GM21381 (cell line): ENCODE results near the gene TGM3.
"Not testable (repeated sequence)": the region's sequence is repeated elsewhere in the genome, so short reads cannot be mapped to it uniquely, and the experiment has no call there.

Experiments
- ATAC-seq: cut with Tn5 transposase; IDR thresholded peaks from one replicate; pipeline ENCODE4 v1.9.1; 2021; ENCODE audit warnings: mild to moderate bottlenecking, moderate library complexity; ENCODE audit not compliant: unreplicated experiment

TGM3 gene, protein sequence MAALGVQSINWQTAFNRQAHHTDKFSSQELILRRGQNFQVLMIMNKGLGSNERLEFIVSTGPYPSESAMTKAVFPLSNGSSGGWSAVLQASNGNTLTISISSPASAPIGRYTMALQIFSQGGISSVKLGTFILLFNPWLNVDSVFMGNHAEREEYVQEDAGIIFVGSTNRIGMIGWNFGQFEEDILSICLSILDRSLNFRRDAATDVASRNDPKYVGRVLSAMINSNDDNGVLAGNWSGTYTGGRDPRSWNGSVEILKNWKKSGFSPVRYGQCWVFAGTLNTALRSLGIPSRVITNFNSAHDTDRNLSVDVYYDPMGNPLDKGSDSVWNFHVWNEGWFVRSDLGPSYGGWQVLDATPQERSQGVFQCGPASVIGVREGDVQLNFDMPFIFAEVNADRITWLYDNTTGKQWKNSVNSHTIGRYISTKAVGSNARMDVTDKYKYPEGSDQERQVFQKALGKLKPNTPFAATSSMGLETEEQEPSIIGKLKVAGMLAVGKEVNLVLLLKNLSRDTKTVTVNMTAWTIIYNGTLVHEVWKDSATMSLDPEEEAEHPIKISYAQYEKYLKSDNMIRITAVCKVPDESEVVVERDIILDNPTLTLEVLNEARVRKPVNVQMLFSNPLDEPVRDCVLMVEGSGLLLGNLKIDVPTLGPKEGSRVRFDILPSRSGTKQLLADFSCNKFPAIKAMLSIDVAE

GRCh38 chr20:2295886-2296515 lies at the start of gene TGM3:
TGM3 (plus strand) TSS chr20:2296001; CDS start chr20:2296064, 63 bp downstream.
- no peak for ATAC-seq

- ATAC-seq: no peak
These were observed 49.7 kb upstream of the TGM3 start for GRCh38 chr20:2246069-2246491.

GRCh38 chr20:2248837-2249236 lies 47.0 kb upstream of the TGM3 start:
- ATAC-seq: no peak

- ATAC-seq: no peak
These were observed 45.9 kb upstream of the TGM3 start for GRCh38 chr20:2249935-2250334.

DNA sequence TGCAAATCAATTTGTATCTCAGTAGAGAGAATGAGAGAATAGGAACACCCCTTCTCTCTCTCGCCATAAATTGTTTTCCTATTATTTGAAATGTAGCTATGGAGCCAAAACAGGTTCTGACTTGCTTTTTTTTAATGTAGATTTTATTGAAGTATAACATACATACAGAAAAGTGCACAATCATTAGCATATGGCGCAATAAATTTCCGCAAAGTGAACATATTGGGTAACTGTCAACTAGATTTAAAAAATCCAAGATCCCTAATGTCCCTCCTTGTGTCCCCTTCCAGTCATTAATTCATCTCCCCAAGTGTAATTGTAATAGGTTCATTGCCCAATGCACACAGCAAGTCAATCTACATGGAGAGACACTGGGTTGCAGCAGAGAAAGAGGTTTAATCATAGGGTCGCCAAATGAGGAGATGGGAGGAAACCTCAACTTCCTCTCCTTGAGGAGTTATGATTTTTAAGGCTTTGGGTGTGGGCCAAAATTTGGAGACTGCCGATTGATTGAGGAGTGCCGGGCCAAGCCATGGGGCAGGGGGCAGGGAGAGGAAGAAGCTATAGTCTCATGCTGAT lies 43.3 kb upstream of the TGM3 start:
- ATAC-seq: no peak

DNA sequence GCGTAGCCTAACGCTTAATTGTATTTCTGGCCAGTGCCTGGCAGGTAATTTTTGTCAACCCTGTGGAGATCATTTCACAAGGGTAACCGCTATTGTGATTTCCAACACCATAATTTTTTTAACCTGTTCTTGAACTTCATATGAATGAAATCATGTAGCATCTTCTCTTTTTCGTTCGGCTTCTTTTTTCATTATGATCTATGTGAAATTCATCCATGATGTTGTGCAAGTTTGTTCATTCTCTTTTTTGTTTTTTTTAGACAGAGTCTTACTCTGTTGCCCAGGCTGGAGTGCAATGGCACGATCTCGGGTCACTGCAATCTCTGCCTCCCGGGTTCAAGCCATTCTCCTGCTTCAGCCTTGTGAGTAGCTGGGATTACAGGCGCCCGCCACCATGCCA lies 42.5 kb upstream of the TGM3 start:
- no peak for ATAC-seq

- no peak for ATAC-seq
These were observed 41.5 kb upstream of the TGM3 start for GRCh38 chr20:2254333-2254732.

- no peak for ATAC-seq
These were observed 39.8 kb upstream of the TGM3 start for GRCh38 chr20:2255926-2256531.

GRCh38 chr20:2259731-2260130 lies 36.1 kb upstream of the TGM3 start:
- ATAC-seq: no peak

DNA sequence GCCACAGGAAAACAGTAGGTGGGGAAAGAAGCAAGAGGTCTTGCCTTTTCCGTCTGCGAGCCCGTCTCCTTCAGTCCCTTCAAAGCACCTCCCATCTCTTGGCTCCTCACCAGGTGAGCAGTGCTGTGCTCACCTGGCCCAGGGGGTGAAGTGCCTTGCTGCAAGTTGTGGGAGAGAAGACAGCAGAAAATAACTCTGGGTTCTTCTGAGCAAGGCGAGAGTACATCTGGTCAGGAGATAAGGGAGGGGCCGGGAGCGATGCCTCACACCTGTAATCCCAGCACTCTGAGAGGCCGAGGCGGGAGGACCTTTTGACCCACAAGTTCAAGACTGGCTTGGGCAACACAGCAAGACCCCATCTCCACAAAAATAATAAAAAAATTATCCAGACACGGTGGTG lies 35.6 kb upstream of the TGM3 start:
- ATAC-seq: no peak

- no peak for ATAC-seq
These were observed 34.7 kb upstream of the TGM3 start for GRCh38 chr20:2261046-2261485.

- no peak for ATAC-seq
These were observed 34.2 kb upstream of the TGM3 start for GRCh38 chr20:2261629-2262028.

- ATAC-seq: no peak
These were observed 31.7 kb upstream of the TGM3 start for GRCh38 chr20:2264118-2264517.

DNA sequence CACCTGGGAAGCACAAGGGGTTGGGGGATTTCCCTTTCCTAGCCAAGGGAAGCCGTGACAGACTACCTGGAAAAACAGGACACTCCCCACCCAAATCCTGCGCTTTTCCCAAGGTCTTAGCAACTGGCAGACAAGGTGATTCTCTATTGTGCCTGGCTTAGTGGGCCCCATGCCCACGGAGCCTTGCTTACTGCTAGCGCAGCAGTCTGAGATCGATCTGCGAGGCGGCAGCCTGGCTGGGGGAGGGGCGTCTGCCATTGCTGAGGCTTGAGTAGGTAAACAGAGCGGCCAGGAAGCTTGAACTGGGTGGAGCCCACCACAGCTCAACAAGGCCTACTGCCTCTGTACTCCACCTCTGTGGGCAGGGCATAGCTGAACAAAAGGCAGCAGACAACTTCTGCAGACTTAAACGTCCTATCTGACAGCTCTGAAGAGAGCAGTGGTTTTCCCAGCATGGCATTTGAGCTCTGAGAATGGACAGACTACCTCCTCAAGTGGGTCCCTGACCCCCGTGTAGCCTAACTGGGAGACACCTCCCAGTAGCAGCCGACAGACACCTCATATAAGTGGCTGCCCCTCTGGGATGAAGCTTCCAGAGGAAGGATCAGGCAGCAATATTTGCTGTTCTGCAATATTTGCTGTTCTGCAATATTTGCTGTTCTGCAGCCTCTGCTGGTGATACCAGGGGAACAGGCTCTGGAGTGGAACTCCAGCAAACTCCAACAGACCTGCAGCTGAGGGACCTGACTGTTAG lies 31.0 kb upstream of the TGM3 start:
- not testable (repeated sequence) for ATAC-seq

GRCh38 chr20:2273634-2274302 lies 22.0 kb upstream of the TGM3 start:
- no peak for ATAC-seq

DNA sequence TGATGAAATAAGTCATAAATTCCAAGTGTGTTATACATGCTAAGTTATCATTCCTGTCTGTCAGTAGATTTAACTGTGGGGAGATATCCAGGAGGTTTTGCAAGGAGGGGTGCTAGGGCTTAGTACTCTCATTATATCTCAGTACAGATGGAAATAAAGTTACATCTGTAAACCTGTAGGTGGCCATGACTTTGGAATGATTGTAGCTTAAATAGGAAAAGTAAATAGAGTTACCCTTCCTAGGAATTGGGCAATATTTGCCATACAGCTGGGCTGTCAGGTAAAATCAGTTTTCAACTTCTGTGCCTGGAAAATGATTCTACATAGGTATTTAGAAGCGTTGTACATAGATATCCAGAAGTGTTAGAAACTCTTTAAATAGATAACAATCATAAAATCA lies 19.8 kb upstream of the TGM3 start:
- ATAC-seq: no peak

DNA sequence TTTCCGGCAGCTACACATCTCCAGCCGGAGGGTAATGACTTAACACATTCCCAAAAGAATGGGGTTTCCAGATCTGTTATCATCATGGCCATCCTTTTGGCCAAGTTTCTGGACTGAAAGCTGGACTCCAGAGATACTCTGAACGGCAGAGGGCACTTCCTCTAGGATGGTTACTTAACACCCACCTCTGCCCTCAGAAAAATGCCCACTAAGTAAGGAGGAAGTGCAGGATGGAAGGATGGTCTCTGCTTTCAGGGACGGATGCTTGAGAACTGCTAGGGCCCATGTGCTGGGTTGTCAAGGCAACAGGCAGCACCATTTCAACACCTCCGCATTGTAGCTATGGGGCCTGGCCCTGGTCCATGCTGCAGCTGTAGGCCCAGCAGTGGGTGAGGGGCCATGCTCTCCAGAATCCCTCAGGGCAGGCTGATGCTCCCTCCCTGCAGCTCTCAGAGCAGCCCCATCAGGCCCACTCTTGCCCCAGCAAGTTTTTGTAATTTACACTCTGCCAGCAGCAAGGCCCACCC lies 16.5 kb upstream of the TGM3 start:
- no peak for ATAC-seq

DNA sequence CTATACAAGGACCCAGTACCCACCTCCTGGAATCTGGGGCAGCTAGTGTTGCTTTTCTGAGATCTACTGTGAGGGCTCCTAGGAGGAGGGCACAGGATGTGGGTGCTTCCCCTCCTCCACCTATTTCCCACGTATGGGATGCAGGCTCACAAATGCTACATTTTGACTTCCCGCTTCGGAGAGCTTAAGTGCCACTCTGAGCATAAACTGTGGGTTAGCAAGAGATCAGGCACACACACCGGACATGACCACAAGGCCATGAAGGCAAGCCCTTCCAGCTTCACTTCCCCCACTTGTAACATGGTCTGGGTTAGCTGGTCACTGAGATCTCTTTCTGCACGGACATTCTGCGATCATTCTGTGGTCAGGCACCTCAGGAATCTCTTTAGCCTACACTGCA lies 15.7 kb upstream of the TGM3 start:
- ATAC-seq: no peak

DNA sequence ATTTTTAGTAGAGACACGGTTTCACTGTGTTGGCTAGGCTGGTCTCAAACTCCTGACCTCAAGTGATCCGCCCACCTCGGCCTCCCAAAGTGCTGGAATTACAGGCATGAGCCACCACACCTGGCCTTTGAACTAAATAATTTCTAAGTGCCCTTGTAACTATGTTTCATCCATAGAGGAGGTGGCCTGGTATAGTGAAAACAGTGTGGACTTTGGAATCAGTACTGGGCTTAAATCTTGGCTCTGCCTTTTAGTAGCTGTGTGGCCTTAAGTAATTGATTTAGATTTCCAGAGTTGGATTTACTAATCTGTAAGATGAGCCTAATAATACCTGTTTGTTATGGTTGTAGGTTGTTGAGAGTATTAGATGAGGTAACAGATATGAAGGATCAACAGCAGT lies 14.2 kb upstream of the TGM3 start:
- no peak for ATAC-seq

DNA sequence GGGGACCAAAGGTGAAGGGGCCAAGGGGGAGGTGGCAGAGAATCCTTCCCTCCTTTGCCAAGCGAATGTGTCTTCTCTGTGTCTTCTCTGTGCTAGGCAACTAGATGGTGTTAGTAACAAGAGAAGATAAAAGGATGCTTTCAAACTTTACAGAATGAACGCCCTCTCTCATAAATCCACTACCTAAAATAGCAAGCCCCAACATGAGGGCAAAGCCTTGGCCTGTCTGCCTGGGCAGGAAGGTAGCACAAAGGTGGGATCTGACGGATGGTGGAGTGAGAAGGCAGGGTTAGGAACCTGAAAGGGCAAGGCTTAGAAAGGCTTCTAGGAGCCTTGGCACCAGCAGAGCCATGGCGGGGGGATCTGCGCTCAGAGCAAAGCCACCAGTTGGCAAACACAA lies 13.6 kb upstream of the TGM3 start:
- ATAC-seq: no peak
